ENCODE data around the gene SLC9A3.
A peak's percentile ranks its signal among the peaks of the same experiment; 100 is the strongest.

Gene SLC9A3

DNA sequence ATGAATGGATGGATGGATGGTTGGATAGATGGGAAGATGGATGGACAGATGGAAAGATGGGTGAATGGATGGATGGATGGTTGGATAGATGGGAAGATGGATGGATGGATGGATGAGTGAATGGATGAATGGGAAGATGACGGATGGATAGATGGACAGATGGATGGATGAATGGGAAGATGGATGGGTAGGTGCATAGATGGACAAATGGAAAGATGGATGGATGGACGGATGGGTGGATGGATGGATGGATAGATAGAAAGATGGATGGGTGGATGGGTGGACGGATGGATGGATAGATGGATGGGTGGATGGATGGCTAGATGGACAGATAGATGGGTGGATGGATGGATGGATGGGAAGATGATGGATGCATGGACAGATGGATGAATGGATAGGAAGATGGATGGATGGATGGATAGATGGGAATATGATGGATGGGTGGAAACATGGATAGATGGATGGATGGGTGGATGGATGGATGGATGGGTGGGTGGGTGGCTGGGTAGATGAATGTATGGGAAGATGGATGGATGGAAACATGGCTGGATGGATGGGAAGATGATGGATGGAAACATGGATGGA, 97.8 kb downstream of the SLC9A3 start:
- H3K4me3 ChIP-seq (ENCODE audit: low read depth, low read length) = no peak overlapping the region
- DNase-seq (ENCODE audit: low read depth) = no peak
- TF ChIP-seq, protein P1, sequence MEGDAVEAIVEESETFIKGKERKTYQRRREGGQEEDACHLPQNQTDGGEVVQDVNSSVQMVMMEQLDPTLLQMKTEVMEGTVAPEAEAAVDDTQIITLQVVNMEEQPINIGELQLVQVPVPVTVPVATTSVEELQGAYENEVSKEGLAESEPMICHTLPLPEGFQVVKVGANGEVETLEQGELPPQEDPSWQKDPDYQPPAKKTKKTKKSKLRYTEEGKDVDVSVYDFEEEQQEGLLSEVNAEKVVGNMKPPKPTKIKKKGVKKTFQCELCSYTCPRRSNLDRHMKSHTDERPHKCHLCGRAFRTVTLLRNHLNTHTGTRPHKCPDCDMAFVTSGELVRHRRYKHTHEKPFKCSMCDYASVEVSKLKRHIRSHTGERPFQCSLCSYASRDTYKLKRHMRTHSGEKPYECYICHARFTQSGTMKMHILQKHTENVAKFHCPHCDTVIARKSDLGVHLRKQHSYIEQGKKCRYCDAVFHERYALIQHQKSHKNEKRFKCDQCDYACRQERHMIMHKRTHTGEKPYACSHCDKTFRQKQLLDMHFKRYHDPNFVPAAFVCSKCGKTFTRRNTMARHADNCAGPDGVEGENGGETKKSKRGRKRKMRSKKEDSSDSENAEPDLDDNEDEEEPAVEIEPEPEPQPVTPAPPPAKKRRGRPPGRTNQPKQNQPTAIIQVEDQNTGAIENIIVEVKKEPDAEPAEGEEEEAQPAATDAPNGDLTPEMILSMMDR (IDR thresholded peaks at IDR 0.05; ENCODE audit: insufficient read depth, low read depth, low read length, missing control alignments) = no peak

DNA sequence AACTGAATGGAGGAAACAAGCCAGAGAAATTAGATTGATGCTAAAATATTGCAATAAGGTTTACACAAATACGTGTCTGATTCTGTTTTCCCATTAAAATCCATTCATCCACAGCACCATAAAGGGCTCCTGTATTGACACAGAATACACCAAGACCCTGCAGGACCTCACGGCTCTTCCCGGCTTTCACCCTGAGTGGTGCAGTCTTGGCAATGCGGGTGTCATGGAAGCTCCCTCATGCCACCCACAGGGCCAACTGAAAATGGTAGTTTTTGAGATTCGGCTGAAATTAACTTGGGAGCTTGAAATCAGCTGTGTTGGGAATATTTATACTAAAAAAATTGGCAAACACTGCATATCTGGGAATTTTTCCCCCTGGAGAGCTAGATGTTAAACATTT, 98.5 kb downstream of the SLC9A3 start:
- TF ChIP-seq, protein P1 (IDR thresholded peaks at IDR 0.05; ENCODE audit: insufficient read depth, low read depth, low read length, missing control alignments) = no peak
- no peak overlapping the region for H3K4me3 ChIP-seq (ENCODE audit: low read depth, low read length)
- DNase-seq (ENCODE audit: low read depth) = no peak

DNA sequence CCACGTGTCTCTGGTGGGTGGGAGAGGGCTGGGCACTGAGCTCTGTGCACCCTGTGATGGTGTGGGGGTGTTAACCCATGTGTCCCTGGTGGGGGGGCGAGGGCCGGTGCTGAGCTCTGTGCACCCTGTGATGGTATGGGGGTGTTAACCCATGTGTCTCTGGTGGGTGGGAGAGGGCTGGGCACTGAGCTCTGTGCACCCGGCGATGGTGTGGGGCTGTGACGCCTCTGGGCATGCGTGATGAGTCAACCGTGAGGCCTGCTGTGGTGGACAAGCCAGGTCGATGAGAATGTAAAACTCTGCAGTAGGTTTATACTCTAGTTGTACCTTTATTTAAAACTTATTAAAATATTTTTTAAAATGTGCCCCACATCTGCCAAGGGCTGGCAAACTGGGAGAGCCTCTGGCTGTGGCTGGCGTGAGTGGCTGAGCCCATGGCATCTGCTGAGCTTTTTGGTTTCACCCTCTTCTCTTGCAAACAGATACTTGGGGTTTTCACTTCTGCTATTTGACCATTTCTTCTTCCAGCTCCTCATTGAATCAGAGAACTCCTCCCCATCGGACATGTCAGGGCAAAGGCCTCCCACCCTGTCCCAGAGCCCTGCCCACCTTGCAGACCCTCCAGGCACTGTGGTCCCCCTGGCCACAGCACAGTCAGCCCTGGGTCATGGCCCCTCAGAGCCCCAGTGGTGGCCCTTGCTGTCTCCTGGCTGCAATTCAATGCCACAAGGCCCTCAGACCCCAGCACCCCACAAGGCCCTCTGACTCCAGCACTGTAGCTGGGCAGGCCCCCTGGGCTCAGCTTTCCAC, 99.7 kb downstream of the SLC9A3 start:
- TF ChIP-seq, protein P1 (IDR thresholded peaks at IDR 0.05; ENCODE audit: insufficient read depth, low read depth, low read length, missing control alignments) = no peak
- H3K4me3 ChIP-seq (ENCODE audit: low read depth, low read length) = no peak overlapping the region
- DNase-seq (ENCODE audit: low read depth) = peak; percentile 88

DNA sequence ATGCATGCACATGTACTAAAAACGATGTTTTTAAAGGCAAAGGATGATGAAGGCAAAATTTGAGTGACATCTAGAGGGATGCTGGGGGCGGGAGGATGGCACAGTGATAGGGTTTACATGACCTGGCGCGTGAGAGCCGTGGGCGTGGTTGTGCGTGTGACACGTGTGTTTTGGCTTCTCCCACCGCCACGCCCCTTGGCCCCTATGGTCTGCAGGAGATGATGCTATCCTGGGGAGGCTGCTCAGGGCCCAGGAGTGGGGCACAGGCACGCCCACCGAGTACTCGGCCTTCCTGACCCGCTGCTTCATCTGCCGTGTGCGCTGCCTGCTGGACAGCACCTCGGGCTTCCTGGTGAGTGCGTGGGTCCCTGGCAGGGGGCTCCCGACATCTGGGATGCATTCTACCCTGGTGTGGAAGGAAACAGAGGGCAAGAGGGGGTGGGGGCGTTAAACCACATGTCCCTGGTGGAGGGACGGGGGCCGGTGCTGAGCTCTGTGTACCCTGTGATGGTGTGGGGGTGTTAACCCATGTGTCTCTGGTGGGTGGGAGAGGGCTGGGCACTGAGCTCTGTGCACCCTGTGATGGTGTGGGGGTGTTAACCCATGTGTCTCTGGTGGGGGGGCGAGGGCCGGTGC, 100.5 kb downstream of the SLC9A3 start:
- no peak overlapping the region for H3K4me3 ChIP-seq (ENCODE audit: low read depth, low read length)
- no peak for DNase-seq (ENCODE audit: low read depth)

DNA sequence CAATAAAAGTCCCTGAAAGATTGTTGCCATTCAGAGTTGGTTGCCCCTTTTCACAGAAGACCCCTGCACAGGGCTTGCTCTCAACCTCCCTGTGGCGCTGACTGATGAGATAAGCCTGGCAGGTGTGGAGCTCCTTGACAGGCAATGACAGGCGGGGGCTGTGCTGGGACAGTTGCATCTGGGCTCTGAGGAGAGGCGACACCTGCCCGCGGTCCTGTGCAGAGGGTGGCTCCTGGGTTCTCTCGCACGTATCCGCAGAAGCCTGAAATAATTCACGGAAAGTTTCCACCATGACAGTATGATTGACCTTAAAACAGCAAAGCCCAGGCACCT, 101.0 kb downstream of the SLC9A3 start:
- TF ChIP-seq, protein P1 (IDR thresholded peaks at IDR 0.05; ENCODE audit: insufficient read depth, low read depth, low read length, missing control alignments) = no peak
- DNase-seq (ENCODE audit: low read depth) = no peak

More for the DNA sequence above, 100.5 kb downstream of the SLC9A3 start:
- TF ChIP-seq, protein P1 (IDR thresholded peaks at IDR 0.05; ENCODE audit: insufficient read depth, low read depth, low read length, missing control alignments) = no peak

DNA sequence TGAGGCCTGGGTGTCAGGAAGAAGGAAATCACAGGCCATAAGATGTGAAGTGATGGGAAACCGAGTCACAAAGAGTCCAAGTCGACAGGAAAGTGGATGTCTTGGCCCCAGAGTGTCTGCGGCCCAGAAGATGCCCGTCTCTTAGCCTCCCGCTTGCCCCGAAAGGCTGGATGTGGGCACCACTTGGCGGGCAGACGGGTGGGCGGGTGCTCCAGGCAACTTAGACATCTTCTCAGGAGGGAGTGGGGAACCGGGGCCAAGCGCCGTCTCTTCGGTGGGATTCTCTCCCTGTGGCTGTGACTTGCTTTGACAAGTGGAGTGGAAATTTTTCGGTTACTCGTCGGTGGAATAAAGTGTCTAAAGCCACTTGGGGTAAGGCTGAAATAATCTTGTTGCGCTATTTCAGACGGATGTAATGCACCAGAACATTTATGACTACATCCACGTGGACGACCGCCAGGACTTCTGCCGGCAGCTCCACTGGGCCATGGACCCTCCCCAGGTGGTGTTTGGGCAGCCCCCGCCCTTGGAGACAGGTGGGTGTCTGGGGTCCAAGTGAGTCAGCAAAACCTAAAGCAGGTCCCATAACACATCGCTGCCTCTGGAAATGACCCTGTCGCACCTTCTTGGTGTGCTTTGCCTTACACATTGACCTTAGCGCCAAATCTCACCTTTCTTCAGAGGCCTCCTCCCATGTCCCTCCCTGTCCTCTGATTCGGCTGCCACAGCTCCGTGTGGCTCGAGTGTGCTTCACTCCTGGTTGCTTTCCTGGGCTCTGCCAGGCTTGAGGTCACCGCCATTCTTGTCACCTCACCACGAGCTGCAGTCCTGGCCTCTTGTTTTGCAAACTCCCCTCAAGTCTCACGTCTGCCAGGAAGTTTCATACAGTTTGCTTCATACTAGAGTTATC, 101.7 kb downstream of the SLC9A3 start:
- H3K4me3 ChIP-seq (ENCODE audit: low read depth, low read length) = no peak overlapping the region
- TF ChIP-seq, protein P1 (IDR thresholded peaks at IDR 0.05; ENCODE audit: insufficient read depth, low read depth, low read length, missing control alignments) = no peak
- DNase-seq (ENCODE audit: low read depth) = no peak

More for the DNA sequence above, 101.0 kb downstream of the SLC9A3 start:
- H3K4me3 ChIP-seq (ENCODE audit: low read depth, low read length) = no peak overlapping the region

Data from GM12865 (cell line).